ENCODE data around the gene UTY.
"Not testable (repeated sequence)": the region's sequence is repeated elsewhere in the genome, so short reads cannot be mapped to it uniquely, and the experiment has no call there.

DNA sequence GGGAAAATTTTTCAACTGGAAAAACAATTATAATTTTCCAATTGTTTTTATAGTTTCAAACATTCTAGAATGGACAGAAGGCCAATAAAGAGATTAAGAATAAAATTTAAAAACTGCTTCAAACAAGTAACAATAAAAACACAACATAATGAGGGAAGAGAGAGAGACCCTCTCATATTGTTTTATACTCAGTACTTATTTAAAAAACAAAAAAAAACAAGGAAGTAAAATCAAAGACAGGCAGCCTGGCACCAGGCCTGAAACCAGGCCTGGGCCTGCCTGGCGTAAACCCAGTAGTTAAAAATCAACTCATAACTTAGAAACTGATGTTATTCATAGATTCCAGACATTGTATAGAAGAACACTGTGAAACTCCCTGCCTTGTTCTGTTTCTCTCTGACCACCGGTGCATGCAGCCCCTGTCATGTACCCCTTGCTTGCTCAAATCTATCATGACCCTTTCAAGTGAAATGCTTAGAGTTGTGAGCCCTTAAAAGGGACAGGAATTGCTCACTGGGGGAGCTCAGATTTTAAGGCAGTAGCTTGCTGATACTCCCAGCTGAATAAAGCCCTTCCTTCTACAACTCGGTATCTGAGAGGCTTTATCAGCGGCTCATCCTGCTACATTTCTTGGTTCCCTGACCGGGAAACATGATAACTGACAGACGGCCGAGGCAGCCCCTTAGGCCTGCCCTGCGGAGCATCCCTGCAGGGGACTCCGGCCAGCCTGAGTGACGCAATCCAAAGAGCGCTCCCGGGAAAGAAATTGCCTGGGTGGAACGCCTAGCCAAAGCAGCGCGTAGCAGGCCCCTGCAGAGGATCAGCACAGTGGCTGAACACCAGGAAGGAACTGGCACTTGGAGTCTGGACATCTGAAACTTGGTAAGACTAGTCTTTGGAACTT, 197.4 kb downstream of the UTY start:
- TF ChIP-seq, protein P1, sequence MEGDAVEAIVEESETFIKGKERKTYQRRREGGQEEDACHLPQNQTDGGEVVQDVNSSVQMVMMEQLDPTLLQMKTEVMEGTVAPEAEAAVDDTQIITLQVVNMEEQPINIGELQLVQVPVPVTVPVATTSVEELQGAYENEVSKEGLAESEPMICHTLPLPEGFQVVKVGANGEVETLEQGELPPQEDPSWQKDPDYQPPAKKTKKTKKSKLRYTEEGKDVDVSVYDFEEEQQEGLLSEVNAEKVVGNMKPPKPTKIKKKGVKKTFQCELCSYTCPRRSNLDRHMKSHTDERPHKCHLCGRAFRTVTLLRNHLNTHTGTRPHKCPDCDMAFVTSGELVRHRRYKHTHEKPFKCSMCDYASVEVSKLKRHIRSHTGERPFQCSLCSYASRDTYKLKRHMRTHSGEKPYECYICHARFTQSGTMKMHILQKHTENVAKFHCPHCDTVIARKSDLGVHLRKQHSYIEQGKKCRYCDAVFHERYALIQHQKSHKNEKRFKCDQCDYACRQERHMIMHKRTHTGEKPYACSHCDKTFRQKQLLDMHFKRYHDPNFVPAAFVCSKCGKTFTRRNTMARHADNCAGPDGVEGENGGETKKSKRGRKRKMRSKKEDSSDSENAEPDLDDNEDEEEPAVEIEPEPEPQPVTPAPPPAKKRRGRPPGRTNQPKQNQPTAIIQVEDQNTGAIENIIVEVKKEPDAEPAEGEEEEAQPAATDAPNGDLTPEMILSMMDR (IDR thresholded peaks at IDR 0.05) = not testable (repeated sequence)
- TF ChIP-seq POLR2A (IDR thresholded peaks at IDR 0.05) = not testable (repeated sequence)
